Measurements from ENCODE around the gene PRR23E.

The PRR23E gene

DNA sequence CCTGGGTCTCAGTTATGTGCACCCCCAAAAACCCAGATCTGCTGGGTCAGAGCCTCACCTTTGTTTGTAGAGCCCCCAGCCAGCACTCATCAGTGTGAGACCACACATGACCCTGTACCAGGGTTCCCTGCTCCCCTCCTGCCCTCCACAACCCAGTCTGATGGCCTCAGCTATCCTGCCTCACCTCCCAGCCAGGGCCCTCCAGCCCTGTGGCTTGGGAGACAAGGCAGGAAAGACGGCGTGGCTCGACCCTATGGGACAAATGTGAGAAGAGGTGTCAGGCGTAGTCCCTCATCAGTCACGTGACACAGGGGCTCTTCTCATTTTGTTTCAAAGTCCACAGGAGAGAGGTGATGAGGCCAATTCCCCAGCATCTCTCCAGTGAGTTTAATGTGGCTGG is 28.3 kb upstream of the PRR23E start:
- DNase-seq (ENCODE audit: low read depth in 2 of 3, low spot score in 1 of 3) = no peak

DNA sequence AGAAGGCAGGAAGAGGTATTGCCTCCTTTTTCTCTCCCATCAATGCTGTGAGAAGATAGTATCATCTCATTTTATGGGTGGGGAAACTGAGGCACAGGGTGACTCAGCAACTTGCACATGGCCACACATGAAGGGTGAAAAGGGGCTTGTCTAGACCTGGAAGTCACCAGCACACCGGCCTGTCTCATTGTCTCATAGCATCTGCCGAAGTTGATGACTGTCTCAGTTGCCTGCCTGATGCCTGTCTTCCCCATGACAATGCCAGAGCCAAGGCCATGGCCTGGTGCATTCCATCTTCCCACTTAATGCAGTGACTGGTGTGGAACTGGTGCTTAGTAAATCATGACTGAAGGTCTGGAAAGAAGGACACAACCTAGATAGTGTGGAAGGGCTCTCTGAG is 27.9 kb upstream of the PRR23E start:
- DNase-seq (ENCODE audit: low read depth in 2 of 3, low spot score in 1 of 3) = no peak

DNA sequence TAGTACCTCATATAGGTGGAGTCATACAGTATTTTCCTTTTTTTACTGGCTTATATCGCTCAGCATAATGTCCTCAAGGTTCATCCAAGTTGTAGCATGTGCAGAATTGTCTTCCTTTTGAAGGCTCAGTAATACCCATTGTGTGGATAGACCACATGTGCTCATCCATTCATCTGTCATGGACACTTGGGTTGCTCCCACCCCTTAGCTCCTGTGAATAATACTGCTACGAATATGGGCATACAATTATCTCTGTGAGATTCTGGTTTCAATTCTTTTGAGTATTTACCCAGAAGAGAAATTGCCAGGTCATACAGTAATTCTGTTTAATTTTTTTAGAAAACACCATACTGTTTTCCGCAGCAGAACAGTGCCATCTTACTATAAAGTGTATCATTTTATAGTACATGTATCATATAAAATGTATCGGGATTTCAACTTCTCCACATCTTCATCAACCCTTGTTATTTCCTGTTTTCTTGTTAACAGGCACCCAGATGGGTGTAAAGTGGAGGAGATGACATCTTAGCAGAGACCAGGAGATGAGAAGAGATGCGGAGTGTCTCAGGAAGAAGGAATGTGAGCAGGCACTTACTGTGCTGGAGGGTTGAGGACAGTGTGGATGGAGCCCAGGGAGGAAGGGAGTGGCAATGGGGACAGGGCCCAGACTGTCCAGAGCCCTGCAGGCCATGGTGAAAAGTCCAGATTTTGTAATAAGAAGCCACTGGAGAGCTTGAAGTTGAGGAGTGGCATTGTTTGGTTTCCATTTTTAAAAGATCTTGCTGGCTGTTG is 27.0 kb upstream of the PRR23E start:
- no peak for DNase-seq (ENCODE audit: low read depth in 2 of 3, low spot score in 1 of 3)

DNA sequence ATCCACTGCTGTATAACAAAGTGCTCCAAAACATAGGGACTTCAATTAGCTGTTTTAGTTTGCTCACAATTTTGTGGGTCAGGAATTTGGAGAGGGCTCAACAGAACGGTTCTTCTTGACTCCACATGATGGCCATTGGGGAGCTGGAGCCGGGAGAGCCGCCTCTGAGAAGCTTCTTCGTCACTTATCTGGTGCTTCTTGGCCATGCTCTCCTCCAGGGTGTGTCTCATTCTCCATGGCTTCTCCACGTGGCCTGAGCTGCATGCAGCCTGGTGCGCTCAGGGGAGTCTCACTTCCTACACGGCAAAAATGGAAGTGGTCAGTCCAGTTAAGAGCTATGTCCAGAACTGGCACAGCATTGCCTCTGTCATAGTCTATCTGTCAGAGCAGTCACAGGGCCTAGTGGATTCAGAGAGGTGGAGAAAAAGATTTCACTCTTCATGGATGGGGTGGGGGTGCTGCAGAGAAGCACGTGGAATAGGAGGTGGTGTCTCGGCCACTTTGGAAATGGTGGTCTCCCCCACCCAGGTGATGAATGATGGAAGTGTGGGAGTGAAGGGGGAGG is 26.3 kb upstream of the PRR23E start:
- DNase-seq (ENCODE audit: low read depth in 2 of 3, low spot score in 1 of 3) = no peak

DNA sequence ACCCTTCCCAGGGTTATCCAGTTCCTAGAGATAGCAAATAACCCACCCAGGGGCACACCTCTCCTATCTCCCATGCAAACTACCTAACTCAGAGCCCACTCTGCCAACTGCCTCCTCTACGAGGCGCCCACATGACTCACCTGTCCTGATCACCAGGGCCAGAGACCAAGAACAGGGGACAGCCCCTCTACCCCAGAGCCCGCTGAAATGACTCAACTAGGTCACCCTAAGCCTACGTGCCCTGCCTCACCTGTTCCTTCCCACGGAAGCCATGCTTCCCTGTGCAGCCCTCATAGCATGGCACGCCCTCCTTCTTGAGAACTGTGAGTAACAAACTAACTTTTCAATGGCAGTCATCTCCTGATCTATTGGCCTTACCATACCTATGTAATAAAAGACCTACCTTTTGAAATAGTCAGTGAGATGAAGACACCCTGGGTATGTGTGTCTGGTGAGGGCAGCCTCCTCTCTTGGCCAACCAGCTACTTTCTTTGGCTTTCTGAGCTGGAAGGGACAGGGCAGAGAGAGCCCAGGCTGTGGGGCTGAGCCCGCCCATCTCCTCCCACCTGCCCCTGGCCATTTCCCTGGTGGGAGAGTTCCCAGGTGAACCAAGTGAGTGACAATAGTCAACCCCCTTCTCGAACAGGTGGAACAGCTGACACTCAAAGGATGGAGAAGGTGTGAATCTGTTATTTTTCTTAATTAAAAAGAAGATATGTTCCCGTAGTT is 25.5 kb upstream of the PRR23E start:
- DNase-seq (ENCODE audit: low read depth in 2 of 3, low spot score in 1 of 3) = no peak

DNA sequence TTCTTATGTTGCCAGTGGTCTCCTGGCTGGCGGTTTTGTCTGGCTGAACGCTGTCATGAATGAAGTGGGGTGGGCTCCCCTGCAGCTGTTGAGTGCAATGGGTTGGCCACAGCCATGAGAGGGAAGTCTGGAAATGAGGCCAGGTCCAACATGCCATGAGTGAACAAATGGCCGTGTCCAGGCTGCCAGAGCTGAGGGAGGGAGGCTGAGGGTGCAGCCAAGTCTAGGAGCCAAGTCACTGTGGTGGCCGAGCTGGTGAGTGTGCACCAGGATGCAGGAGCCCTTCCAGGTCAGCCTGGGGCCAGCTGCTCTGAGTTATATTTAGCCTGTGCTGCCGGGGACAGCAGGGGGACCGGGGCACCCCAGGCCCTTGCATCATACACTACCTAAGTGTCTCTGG is 24.7 kb upstream of the PRR23E start:
- no peak for DNase-seq (ENCODE audit: low read depth in 2 of 3, low spot score in 1 of 3)

DNA sequence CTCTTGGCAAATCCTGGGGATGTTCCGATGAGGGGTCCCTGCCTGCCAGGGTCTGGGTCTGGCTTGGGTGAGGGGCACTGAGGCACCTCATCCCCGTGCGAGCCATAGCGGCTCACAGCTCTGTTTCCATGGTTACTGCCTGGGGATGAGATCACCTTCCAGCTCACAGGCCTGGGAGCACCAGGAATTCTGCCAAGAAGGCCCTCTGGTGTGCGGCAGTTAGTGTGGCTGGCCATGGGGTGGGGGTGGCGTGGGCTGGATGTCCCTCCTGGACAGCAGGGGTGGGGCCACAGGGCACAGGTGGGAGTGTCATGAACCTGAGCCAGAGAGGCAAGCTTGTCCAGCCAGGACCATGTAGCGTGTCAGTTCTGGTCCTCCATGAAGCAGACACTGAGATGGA is 22.1 kb upstream of the PRR23E start:
- DNase-seq (ENCODE audit: low read depth in 2 of 3, low spot score in 1 of 3) = no peak

DNA sequence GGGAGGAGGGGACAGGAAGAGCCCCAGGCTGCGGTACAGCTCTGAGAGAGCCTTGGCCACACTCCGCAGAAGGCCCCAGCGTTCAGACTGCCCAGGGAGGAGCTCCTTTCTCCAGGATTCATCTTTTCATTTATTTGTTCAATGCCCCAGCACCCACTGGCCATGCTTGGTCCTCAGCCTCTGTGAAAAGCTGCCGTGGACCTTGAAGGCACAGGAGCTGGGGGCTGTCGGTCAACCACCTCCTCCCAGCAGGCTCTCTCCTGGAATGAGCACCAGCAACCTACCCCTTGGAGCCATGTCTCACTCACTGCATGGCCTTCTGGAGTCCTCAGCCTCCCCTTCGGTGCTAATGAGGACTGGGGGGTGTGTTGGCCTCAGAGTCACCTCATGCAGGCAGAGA is 21.6 kb upstream of the PRR23E start:
- DNase-seq (ENCODE audit: low read depth in 2 of 3, low spot score in 1 of 3) = no peak

DNA sequence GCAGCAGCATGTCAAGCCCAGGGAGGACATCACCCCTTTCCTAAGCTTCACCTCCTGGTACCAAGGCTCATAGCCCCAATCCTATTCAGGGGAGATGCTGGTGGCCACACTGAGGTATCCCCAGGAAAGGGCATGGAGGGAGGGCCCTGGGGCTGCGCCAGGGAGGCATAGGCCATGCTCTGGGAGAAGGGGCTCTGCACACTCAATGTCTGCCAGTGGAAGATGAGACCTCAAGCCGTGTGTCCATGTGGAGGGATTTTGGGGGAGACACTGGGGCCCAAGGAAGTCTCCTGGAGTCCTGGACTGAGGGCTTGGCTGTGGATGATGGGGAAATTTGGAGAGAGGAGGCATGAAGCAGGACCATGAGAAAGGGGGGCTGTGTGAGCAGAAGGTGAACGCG is 21.2 kb upstream of the PRR23E start:
- no peak for DNase-seq (ENCODE audit: low read depth in 2 of 3, low spot score in 1 of 3)

DNA sequence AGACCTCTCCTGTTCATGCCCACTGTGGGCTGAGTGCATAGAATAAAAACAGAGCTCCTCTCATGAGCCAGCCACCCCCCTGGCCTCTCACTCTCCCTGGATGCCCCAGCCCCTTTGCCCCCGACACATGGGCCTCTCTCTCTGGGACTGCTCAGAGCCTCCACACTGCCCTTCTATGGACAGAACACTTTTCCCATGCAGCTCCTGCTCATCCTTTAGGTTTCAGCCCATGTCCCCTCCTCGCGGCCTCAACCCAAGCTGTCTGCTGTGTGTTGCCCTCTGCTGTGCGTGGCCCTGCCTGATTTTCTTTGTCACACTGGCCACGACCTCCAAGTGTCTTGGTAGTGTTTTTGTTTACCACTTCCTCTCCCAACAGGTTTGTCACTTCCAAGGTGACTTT is 20.7 kb upstream of the PRR23E start:
- no peak for DNase-seq (ENCODE audit: low read depth in 2 of 3, low spot score in 1 of 3)

DNA sequence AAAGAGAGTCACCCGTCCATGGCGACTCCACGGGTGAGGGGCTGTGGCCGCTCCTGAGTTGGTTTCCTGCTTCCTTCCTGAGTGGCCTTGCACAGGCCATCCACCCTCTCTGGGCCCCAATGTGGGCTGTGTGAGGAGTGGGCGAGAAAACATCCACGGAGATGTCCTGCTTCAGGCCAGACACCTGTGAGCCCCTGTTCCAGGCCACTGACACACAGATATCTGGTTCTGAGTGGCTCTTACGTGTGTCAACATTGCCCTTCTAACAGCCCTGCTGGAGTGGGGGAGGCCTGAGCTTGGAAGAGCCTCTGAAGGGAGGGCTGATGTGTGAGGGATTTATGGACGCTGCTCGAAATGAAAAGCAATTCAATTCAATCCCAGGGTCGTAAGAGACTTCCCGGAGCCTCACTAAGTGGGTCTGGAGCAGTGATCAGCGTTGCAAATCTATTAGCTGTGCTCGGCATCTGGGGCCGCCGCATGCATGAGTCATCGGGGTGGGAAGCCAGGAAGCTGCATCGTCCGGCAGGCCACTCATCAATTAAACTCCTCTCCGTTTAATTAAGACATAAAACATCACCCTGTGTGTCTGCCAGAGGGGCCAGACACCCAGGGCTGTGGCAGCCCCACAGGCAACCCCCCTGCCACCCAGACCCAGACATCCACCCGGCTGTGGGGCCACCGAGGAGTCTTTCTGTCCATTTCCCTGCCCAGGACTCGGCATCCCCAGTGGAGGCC is 20.0 kb upstream of the PRR23E start:
- no peak for DNase-seq (ENCODE audit: low read depth in 2 of 3, low spot score in 1 of 3)

DNA sequence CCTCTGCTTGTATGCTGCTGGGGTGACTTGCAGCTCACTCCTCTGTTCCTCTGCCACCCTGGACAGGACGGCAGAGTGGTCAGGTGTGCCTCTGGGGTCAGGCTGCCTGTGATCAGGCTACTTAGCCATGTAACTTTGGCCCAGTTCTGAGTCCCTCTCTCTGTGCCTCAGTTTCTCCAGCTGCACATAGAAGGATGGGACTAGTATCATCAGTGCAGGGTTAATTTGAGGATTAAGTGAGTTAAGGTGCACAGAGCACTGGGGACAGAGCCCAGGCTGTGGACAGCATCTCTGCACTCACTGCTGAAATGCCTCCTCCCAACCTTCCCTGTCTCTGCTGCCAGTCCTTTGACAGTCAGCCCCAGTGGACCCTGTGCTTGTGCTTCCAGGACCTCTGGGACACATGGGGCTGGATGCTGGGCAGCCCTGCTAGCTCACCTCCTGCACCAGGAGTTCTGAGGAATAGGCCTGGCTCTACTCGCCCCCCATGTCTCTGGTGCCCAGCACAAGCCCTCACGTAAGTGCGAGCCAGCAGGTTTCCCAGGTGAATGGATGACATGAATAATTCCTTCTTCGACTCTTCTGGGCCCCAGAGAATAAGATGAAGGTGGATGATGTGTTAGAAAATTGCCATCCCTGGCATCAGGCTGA is 19.3 kb upstream of the PRR23E start:
- DNase-seq (ENCODE audit: low read depth in 2 of 3, low spot score in 1 of 3) = no peak

DNA sequence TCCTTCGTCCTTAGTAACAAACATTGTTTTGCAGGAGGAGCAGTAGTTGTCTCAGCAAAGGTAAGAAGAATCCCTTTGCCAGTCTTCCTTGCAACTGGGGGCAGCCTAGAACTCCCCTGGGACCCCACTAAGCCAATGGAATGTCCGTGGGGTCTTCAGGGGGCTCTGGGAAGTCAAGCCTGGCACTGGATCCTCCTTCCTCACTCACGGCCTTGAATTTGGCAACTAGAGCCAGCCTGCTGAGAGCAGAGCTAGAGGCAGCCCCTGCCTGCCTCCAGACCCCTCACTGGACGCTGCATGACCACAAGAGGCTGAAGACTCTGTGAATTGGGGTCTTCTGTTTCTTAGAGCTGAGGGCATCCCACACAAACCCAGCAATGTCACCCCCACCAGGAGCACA is 18.6 kb upstream of the PRR23E start:
- DNase-seq (ENCODE audit: low read depth in 2 of 3, low spot score in 1 of 3) = no peak

DNA sequence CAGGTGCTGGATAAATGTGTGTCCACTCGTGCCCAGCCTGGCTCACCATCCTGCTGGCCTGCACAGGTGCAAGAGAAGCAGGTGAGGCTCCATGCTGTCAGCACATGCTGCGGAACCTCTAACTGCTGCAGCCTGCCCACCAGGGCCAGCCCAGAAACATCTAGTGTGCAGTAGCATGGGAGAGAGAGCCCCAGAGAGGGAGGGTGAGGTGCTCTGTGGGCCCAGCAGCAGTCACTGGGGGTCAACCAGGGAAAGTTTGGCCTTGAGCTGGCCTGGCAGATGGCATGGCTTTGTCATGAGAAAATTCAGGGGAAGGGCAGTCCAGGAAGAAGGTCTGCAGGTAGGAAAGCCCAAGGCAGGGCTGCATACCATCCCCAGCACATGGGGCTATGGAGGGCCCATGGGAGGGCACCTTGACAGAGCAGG is 18.2 kb upstream of the PRR23E start:
- no peak for DNase-seq (ENCODE audit: low read depth in 2 of 3, low spot score in 1 of 3)

DNA sequence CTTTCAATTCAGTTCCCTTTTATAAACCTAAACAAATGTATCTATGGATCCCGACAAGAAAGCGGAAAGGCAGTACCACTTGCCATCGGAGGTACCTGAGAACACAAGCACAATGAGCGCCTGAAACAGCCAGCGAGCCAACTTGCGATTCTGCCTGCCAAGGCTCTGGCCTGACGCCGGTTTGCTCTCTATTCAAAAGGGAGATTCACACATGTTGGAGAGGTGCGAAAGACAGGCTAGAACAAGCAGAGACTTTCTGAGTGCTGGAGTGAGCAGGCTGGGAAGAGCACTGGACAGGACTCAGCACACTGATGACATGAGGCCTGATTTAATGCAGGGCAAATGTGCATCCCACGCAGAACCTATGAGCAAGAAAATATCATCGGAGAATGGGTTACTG is 17.7 kb upstream of the PRR23E start:
- no peak for DNase-seq (ENCODE audit: low read depth in 2 of 3, low spot score in 1 of 3)

DNA sequence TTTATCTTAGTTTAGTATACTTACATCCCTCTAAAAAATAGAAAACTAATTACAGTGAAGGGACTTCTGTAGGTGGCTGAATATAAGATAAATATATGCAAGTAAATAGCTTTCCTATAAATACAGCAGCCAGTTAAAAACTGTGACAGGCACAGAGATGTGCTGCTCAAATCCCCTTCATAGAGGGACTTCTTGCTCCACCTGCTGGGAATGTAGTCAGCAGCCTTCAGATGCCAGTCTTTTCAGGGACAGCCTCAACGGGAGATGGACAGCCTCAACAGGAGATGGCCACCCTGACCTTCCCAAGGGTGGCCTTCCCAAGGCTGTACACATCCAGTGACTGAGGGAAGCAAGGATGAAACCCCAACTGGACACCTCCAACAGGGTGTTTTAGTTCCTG is 15.7 kb upstream of the PRR23E start:
- DNase-seq (ENCODE audit: low read depth in 2 of 3, low spot score in 1 of 3) = no peak

DNA sequence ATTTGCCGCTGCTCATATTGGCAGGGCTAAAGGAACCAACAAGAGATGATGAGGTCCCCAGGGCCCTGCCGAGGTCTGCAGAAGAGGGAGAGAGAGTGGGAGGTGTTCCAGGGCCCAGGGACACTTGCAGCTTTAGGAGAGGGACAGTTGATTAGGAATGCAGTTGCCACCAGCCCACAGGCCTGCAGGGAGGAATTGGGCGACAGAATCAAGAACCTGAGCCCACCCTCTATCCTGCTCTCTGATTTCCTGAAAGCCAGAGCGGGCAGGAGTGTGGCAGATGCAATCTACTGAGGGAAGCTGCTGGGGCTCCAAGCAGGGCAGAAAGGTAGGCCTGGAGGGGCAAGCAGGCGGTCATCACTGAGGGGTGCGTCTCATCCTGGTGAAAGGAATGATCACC is 12.1 kb upstream of the PRR23E start:
- no peak for DNase-seq (ENCODE audit: low read depth in 2 of 3, low spot score in 1 of 3)

DNA sequence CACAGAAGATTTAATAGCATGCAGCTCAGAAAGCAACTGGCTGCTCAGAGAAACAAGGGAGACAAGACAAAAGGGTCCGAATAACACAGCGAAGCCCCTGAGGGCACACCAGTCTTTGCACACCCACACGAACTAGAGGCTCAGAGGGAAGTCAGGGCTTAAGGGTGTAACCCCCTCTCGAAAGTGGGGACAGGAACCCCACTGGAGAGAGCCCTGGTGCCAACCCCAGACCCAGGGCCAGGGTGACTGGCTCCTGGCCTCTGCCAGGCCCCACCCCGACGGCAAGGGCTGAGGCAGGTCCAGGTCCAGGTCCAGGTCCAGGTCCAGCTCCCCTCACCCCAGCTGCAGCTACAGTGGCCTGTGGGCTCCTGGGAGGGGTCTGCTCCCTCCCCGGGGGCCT is 10.5 kb upstream of the PRR23E start:
- no peak for DNase-seq (ENCODE audit: low read depth in 2 of 3, low spot score in 1 of 3)

DNA sequence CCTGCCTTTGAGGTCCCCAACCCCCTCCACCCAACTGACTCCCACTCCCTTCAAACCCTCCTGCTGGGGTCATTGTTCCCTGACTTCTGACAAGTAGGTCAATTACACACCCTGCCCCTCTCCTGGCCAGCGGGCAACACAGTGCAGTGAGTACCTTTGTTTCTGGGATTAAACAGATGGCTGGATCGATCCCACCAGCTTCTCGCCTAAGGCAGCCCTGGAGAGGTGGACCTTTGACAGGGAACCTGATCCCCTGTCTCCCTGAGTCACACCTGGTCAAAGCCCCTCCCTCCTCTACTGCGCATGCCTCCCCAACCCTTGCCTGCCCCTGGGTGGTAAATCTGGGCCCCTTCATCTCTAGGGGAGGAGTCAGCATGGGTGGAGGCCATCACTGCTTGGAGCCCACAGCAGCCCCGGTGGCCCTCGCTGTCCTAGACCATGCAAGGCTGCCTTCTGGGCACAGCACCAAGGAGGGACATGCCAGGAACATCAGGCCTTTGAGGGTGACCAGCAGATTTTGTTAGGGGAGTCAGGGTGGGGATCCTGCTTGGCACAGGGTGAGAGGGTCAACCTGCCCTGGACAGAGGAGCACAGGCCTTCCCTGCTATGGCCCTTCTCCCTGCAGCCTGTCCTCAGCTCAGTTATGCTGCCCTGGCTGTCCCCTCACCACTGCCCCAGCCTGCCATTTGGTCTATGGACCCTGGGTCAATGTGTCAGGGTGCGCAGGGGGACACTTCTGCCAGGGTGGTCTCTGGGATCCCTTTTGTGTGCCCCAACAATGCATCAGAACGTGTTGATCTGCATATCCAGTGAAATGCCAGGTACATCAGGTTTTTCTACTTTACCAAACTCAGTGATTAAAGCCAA is 9.8 kb upstream of the PRR23E start:
- no peak for DNase-seq (ENCODE audit: low read depth in 2 of 3, low spot score in 1 of 3)
